ENCODE measurements around the gene ASAP3.

GRCh38 chr1:23452011-23452411, 32.0 kb downstream of the ASAP3 start:
- no peak for TF ChIP-seq EZH2phosphoT487 (IDR thresholded peaks at IDR 0.05; ENCODE audit: insufficient read depth, low read depth)
- TF ChIP-seq EZH2 (IDR thresholded peaks at IDR 0.05; ENCODE audit: insufficient read depth, poor library complexity, severe bottlenecking): no peak

All from GM23248 (cell line).